Measurements from ENCODE around the gene DNAJC6. TPM values are rescaled to one million over a fixed set of nuclear protein-coding genes. Genes with fewer than 3 reads are reported as not detected.

The DNAJC6 gene
- total and polyA plus RNA-seq, 2 experiments from 2014 or later = 2.5 to 2.8 TPM

DNA sequence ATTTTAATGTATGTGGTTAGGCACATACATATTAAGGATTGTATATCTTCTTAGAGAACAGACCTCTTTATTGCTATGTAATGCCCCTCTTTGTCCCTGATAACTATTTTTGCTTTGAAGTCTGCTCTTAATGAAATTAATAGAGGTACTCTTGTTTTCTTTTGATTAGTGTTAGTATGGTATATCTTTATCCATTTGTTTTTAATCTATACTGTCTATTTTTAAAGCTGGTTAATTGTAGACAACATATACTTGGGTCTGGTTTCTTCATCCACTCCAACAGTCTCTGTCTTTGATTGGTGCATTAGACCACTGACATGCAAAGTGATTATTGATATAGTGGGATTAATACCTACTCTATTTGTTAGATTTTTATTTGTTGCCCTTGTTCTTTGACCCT, 147.1 kb downstream of the DNAJC6 start:
- Histone ChIP-seq H3K27ac (no peak overlapping the region), H3K27me3 (replicated peaks; ENCODE audit: insufficient read depth) (no peaks in the 10 kb centered on the region), H3K4me1 (ENCODE audit: insufficient read depth) (peaks cover 6% of the 10 kb centered on the region; the same call in 1 of the 2 replicates), H3K4me3 (no peak overlapping the region), H3K4me2 (ENCODE audit: unreplicated experiment) (no peak overlapping the region), H4K20me1 (ENCODE audit: insufficient read depth) (no peaks in the 10 kb centered on the region), H3F3A (ENCODE audit: insufficient read depth) (peaks cover 7% of the 10 kb centered on the region), H2AFZ (no peak overlapping the region), H3K9me3 (ENCODE audit: low read depth) (no peaks in the 10 kb centered on the region), H3K36me3 (ENCODE audit: low read depth) (no peaks in the 10 kb centered on the region), H3K9me2 (ENCODE audit: insufficient read depth) (no peaks in the 10 kb centered on the region), H3K9ac (no peak overlapping the region), H3K79me2 (ENCODE audit: insufficient read depth) (no peaks in the 10 kb centered on the region)
- no peak for DNase-seq
- in situ Hi-C loops (cut with MboI) = no loop called here
- TF ChIP-seq EZH2 (IDR thresholded peaks at IDR 0.05; ENCODE audit: insufficient read depth, poor library complexity, severe bottlenecking) = no peak
- TF ChIP-seq EZH2phosphoT487 (IDR thresholded peaks at IDR 0.05; ENCODE audit: insufficient read depth, low read depth) = no peak

DNA sequence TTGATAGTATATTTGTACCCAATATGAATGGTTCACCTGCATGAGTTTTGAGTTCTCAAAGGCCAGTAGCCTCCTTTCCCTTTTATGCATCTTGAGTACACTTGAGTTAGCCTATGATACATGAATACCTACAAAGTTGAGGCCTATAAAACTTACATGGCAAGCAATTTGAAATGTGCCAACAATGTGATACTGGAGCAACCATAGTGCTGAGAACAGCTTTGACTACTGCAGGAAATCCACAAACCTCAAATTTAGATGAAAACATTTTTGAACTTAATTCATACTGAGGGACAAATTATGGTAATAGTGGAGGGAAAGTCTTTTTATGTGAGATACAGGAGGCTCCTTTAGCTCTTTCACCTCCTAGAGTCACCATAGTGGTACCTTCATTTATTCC, 148.5 kb downstream of the DNAJC6 start:
- H3K79me2 ChIP-seq (ENCODE audit: insufficient read depth) = no peaks in the 10 kb centered on the region
- H3F3A ChIP-seq (ENCODE audit: insufficient read depth) = peaks cover 7% of the 10 kb centered on the region
- no peaks in the 10 kb centered on the region for H4K20me1 ChIP-seq (ENCODE audit: insufficient read depth)
- H3K27me3 ChIP-seq (replicated peaks; ENCODE audit: insufficient read depth) = no peaks in the 10 kb centered on the region
- TF ChIP-seq EZH2phosphoT487 (IDR thresholded peaks at IDR 0.05; ENCODE audit: insufficient read depth, low read depth) (no peak), EZH2 (IDR thresholded peaks at IDR 0.05; ENCODE audit: insufficient read depth, poor library complexity, severe bottlenecking) (no peak)
- in situ Hi-C loops (cut with MboI) = no loop called here
- no peak overlapping the region for H3K4me2 ChIP-seq (ENCODE audit: unreplicated experiment)
- no peak overlapping the region for H2AFZ ChIP-seq
- DNase-seq = no peak
- no peaks in the 10 kb centered on the region for H3K9me3 ChIP-seq (ENCODE audit: low read depth)
- H3K9ac ChIP-seq = no peak overlapping the region
- no peak overlapping the region for H3K27ac ChIP-seq
- H3K36me3 ChIP-seq (ENCODE audit: low read depth) = no peaks in the 10 kb centered on the region
- no peak overlapping the region for H3K4me3 ChIP-seq
- H3K4me1 ChIP-seq (ENCODE audit: insufficient read depth) = peaks cover 6% of the 10 kb centered on the region; the same call in 1 of the 2 replicates
- no peaks in the 10 kb centered on the region for H3K9me2 ChIP-seq (ENCODE audit: insufficient read depth)

DNA sequence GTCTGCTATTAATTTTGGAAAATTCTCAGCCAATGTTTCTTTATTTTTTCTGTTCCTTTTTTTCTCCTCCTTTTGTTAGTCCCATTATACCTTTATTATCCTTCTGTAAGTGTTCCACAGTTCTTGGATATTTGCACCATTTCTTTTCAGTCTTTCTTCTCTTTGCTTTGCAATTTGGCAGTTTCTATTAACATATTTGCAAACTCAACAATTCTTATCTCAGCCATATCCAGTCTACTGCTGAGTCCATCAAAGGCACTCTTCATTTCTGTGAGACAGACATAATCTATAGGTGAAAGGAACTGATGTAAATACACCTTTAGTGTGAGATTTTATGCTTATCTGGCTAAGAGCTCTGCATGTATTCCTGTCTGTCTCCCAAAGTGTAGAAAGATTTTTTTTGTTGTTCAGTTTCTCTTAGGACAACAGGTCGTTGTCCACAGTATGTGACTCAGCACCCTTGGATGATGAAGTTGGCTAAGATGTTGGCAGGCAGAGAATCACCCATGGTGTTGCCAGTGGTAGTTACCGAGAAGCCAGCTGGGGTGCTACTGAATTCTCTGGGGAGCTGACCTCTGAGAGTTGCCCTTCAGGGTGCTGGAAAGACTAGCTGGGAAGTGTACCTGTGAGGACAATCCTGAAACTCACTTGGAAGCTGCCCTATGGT, 149.5 kb downstream of the DNAJC6 start:
- DNase-seq = peak; percentile 64

DNA sequence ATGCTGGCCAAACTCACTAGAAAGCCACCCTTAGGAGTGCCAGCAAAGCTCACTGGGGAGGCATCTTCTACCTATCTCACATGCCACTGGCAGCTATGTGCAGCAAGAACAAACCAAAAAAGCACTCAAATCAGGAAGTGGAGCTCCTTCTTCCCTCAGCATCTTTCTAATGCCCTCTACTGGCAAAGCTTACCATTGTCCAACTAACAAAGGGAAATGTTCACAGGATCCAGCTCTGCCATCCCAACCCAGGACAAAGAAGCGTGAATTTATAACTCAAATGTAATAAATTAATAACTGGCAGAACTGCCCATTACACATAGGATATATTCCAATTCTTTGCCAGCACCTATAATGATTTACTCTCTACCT, 150.0 kb downstream of the DNAJC6 start:
- no peak for TF ChIP-seq EZH2phosphoT487 (IDR thresholded peaks at IDR 0.05; ENCODE audit: insufficient read depth, low read depth)
- no peak for TF ChIP-seq EZH2 (IDR thresholded peaks at IDR 0.05; ENCODE audit: insufficient read depth, poor library complexity, severe bottlenecking)
- Histone ChIP-seq H3K36me3 (ENCODE audit: low read depth) (no peaks in the 10 kb centered on the region), H2AFZ (0 out of 2 replicates have a peak overlapping the region, but pooled peaks have one; percentile 5), H3K9me2 (ENCODE audit: insufficient read depth) (no peaks in the 10 kb centered on the region), H3K79me2 (ENCODE audit: insufficient read depth) (no peaks in the 10 kb centered on the region), H3F3A (ENCODE audit: insufficient read depth) (peaks cover 7% of the 10 kb centered on the region), H3K27me3 (replicated peaks; ENCODE audit: insufficient read depth) (no peaks in the 10 kb centered on the region), H4K20me1 (ENCODE audit: insufficient read depth) (no peaks in the 10 kb centered on the region), H3K9ac (no peak overlapping the region), H3K9me3 (ENCODE audit: low read depth) (no peaks in the 10 kb centered on the region), H3K27ac (no peak overlapping the region), H3K4me2 (ENCODE audit: unreplicated experiment) (no peak overlapping the region), H3K4me3 (no peak overlapping the region), H3K4me1 (ENCODE audit: insufficient read depth) (peaks cover 6% of the 10 kb centered on the region; the same call in 1 of the 2 replicates)
- WGBS, 2 experiments (ENCODE audit: low coverage in 1 of 2, low lambda C conversion rate in 2 of 2, missing lambda C conversion rate in 2 of 2) = 63 to 66% methylated on average over 1 of the region's 1 CpG
- peak; percentile 59 for DNase-seq
- in situ Hi-C loops (cut with MboI) = no loop called here

More for the DNA sequence above, 149.5 kb downstream of the DNAJC6 start:
- Histone ChIP-seq H3K4me1 (ENCODE audit: insufficient read depth) (peaks cover 6% of the 10 kb centered on the region; the same call in 1 of the 2 replicates), H3F3A (ENCODE audit: insufficient read depth) (peaks cover 7% of the 10 kb centered on the region), H3K36me3 (ENCODE audit: low read depth) (no peaks in the 10 kb centered on the region), H3K27me3 (replicated peaks; ENCODE audit: insufficient read depth) (no peaks in the 10 kb centered on the region), H2AFZ (peak overlapping the region; percentile 5; the same call in 1 of the 2 replicates), H3K9me3 (ENCODE audit: low read depth) (no peaks in the 10 kb centered on the region), H4K20me1 (ENCODE audit: insufficient read depth) (no peaks in the 10 kb centered on the region), H3K79me2 (ENCODE audit: insufficient read depth) (no peaks in the 10 kb centered on the region), H3K9me2 (ENCODE audit: insufficient read depth) (no peaks in the 10 kb centered on the region), H3K4me3 (no peak overlapping the region), H3K4me2 (ENCODE audit: unreplicated experiment) (no peak overlapping the region), H3K27ac (no peak overlapping the region), H3K9ac (no peak overlapping the region)
- 13 to 21% methylated on average over 2 of the region's 2 CpGs for WGBS, 2 experiments (ENCODE audit: low coverage in 1 of 2, low lambda C conversion rate in 2 of 2, missing lambda C conversion rate in 2 of 2)
- no peak for TF ChIP-seq EZH2phosphoT487 (IDR thresholded peaks at IDR 0.05; ENCODE audit: insufficient read depth, low read depth)
- no peak for TF ChIP-seq EZH2 (IDR thresholded peaks at IDR 0.05; ENCODE audit: insufficient read depth, poor library complexity, severe bottlenecking)
- in situ Hi-C loops (cut with MboI) = no loop called here

Small RNAs within 50 kb of the gene (small RNA-seq; reads per million reads assigned to genes)
- gene COX6CP13 (ENCODE audit: low read depth, low replicate concordance) = not detected
- 0.56 reads per million for gene RNU2-15P (ENCODE audit: low read depth, low replicate concordance)

Other genes with a start within 250 kb of the DNAJC6 start
- gene AK4, start 161.3 kb upstream of the DNAJC6 start, total RNA-seq (2014; rRNA removed; shearing (Covaris generic)) = 49.1 and 65.4 TPM in 2 replicates
- gene AK4, start 161.3 kb upstream of the DNAJC6 start, polyA plus RNA-seq (2016; fragmentation: Nextera tagmentation; extraction: Ambion mirVana) = 108 and 110 TPM in 2 replicates
- 10.6 and 11.0 TPM in 2 replicates for gene LEPR, start 111.1 kb downstream of the DNAJC6 start, total RNA-seq (2014; rRNA removed; shearing (Covaris generic))
- 8.7 TPM in 2 replicates for gene LEPR, start 111.1 kb downstream of the DNAJC6 start, polyA plus RNA-seq (2016; fragmentation: Nextera tagmentation; extraction: Ambion mirVana)
- 66.9 and 67.9 TPM in 2 replicates for gene LEPROT, start 111.1 kb downstream of the DNAJC6 start, total RNA-seq (2014; rRNA removed; shearing (Covaris generic))
- 171 and 174 TPM in 2 replicates for gene LEPROT, start 111.1 kb downstream of the DNAJC6 start, polyA plus RNA-seq (2016; fragmentation: Nextera tagmentation; extraction: Ambion mirVana)